Thymus (tissue), 11 donors: ENCODE data around the gene TECRL. TPM values are rescaled to one million over a fixed set of nuclear protein-coding genes. Genes with fewer than 3 reads are reported as not detected.

Experiments used
- DNase-seq, 9 donors: peaks; one replicate each; pipeline ENCODE4 v3.0.0-alpha.2; 2013; ENCODE audit warnings: low spot score in 9 of 9, low read depth in 6 of 9, missing footprints in 1 of 9
- H3K27ac ChIP-seq, 2 donors: one replicate each; pipeline ENCODE4 v1.5.1; 2013; ENCODE audit warnings: control low read depth in 1 of 2, low read depth in 1 of 2, low read length in 1 of 2, mild to moderate bottlenecking in 1 of 2, moderate library complexity in 1 of 2
- H3K27me3 ChIP-seq, 2 donors: one replicate each; pipeline ENCODE4 v1.5.1; 2013; ENCODE audit warnings: low read length in 1 of 2; ENCODE audit not compliant: control insufficient read depth in 2 of 2, insufficient read depth in 1 of 2
- H3K36me3 ChIP-seq, 2 donors: one replicate each; pipeline ENCODE4 v1.5.1; 2013; ENCODE audit warnings: low read length in 1 of 2, mild to moderate bottlenecking in 1 of 2, moderate library complexity in 1 of 2; ENCODE audit not compliant: control insufficient read depth in 2 of 2, insufficient read depth in 2 of 2
- H3K4me1 ChIP-seq, 2 donors: one replicate each; pipeline ENCODE4 v1.5.1; 2013; ENCODE audit warnings: low read length in 2 of 2; ENCODE audit not compliant: control insufficient read depth in 2 of 2, insufficient read depth in 2 of 2
- H3K4me3 ChIP-seq, 2 donors: one replicate each; pipeline ENCODE4 v1.5.1; 2013; ENCODE audit warnings: low read length in 2 of 2, control low read depth in 1 of 2, mild to moderate bottlenecking in 1 of 2
- H3K9me3 ChIP-seq, 2 donors: one replicate each; pipeline ENCODE4 v1.5.1; 2013; ENCODE audit warnings: low read length in 1 of 2, mild to moderate bottlenecking in 1 of 2; ENCODE audit not compliant: control insufficient read depth in 2 of 2, insufficient read depth in 1 of 2
- WGBS: extraction: QIAGEN DNeasy Blood & Tissue Kit; methylation state at CpG from one replicate; pipeline ENCODE4 v1.1.7; 2013; 5-methylcytosine and 5-hydroxymethylcytosine counted together
- polyA plus RNA-seq: library from polyadenylated mRNA; stranded (reverse); fragments of 200-250 nt; gene quantifications from one replicate; pipeline ENCODE4 v1.2.3, GENCODE V29; 2013
- total RNA-seq: library from RNA; stranded (reverse); fragments of 120-200 nt; gene quantifications from one replicate; pipeline ENCODE4 v1.2.4, GENCODE V29; 2013
- donor health status: healthy.

The TECRL gene
- total and polyA plus RNA-seq, 2 donors, result 0.02 to 0.09 TPM

DNA sequence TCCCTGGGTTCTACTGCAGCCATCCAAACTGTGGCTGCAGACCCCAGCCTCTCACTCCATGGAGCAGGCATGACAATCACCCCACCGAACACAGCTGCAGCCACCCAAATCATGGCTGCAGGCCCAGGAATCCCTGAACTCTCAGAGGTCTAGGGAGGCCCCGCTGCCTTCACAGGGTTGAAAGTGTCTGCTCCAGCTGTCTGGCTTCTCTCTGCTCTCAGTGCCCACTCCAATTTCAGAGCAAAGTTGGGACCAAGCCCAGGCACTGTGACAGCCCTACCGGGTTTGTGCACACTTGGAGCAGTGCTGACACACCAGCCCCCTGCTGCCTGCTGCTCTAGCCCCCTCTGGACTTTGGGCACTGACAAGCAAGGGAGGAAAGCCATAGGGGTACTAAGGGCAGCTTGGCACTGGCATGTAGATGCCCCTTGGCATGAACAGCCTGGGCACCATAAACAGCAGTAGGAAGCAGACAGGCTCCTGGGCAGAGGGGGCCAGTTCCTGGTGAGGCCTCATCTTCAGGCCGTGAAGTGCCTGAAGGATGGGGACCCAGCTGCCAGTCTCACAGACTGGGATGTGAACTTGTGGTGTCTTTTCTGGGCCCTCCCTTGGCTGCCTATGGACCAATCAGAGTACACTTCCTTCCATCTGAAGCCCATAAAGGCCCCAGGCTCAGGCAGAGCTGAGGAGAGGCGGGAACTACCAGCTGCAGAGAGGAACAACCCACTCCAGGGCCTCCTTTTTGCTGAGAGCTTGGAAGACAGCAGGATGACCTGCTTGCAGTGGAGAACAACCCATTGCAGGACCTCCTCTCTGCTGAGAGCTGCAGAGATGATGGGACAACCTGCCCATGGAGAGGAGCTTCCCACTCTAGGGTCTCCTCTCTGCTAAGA is 68.8 kb downstream of the TECRL start:
- Histone ChIP-seq H3K9me3 (peaks cover 0 to 14% of the 10 kb centered on the region in 2 donors), H3K4me1 (no peaks in the 10 kb centered on the region), H3K4me3 (no peak overlapping the region), H3K27me3 (no peaks in the 10 kb centered on the region), H3K36me3 (no peaks in the 10 kb centered on the region), H3K27ac (no peak overlapping the region)
- no peak for DNase-seq
- 91% methylated on average over 5 of the region's 5 CpGs for WGBS

DNA sequence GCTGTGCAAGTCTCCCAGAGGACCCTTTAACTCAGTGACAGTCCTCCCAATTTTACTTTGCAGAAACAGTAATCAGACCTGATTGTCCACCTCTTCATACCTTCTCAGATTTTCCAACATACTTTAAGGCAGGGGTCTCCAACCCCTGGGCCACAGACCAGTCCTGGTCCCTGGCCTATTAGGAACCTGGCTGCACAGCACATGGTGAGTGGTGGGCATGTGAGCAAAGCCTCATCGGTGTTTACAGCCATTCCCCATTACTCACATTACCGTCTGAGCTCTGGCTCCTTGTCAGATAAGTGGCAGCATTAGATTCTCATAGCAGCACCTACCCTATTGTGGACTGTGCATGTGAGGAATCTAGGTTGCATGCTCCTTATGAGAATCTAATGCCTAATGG is 74.3 kb downstream of the TECRL start:
- WGBS, result 95% methylated on average over 2 of the region's 2 CpGs
- Histone ChIP-seq H3K27ac (no peak overlapping the region), H3K36me3 (no peaks in the 10 kb centered on the region), H3K4me1 (no peaks in the 10 kb centered on the region), H3K4me3 (no peak overlapping the region), H3K9me3 (no peaks in the 10 kb centered on the region), H3K27me3 (no peaks in the 10 kb centered on the region)
- DNase-seq, result no peak

- H3K27me3 ChIP-seq, result no peaks in the 10 kb centered on the region
- no peak overlapping the region for H3K4me3 ChIP-seq
- no peaks in the 10 kb centered on the region for H3K4me1 ChIP-seq
- H3K36me3 ChIP-seq, result no peaks in the 10 kb centered on the region
- DNase-seq, result no peak
- no peaks in the 10 kb centered on the region for H3K9me3 ChIP-seq
- 42% methylated on average over 3 of the region's 3 CpGs for WGBS
- H3K27ac ChIP-seq, result no peak overlapping the region
Observed at GRCh38 chr4:64330143-64330542, 79.1 kb downstream of the TECRL start.

DNA sequence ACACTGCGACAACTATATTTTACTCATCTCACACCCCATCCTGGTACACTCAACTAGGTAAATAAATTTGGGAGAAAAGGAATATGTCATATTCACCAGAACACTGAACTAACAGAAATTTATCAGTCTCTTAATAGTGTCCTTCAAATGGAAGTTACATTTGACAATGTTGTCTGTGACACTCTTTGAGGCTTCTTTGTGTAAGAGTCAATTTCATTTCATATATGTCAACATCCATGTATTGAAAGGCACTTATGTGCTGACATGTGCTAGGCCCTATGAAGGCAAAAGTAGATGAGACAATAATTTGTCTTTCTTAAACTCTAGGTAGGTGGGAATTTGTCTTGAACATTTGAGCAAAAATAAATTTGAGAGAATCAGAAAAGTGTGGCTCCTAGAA is 82.0 kb downstream of the TECRL start:
- H3K9me3 ChIP-seq, result no peaks in the 10 kb centered on the region
- no peak overlapping the region for H3K27ac ChIP-seq
- no peaks in the 10 kb centered on the region for H3K27me3 ChIP-seq
- 91% methylated on average over 1 of the region's 1 CpG for WGBS
- H3K4me1 ChIP-seq, result no peaks in the 10 kb centered on the region
- no peak for DNase-seq
- H3K36me3 ChIP-seq, result no peaks in the 10 kb centered on the region
- no peak overlapping the region for H3K4me3 ChIP-seq

GRCh38 chr4:64326507-64326906 is 82.7 kb downstream of the TECRL start:
- Histone ChIP-seq H3K36me3 (no peaks in the 10 kb centered on the region), H3K9me3 (no peaks in the 10 kb centered on the region), H3K27me3 (no peaks in the 10 kb centered on the region), H3K4me3 (no peak overlapping the region), H3K27ac (no peak overlapping the region), H3K4me1 (no peaks in the 10 kb centered on the region)
- WGBS, result 94% methylated on average over 1 of the region's 1 CpG
- no peak for DNase-seq

- H3K36me3 ChIP-seq, result no peaks in the 10 kb centered on the region
- no peaks in the 10 kb centered on the region for H3K27me3 ChIP-seq
- H3K27ac ChIP-seq, result no peak overlapping the region
- no peaks in the 10 kb centered on the region for H3K4me1 ChIP-seq
- H3K4me3 ChIP-seq, result no peak overlapping the region
- 88% methylated on average over 4 of the region's 4 CpGs for WGBS
- no peak for DNase-seq
- H3K9me3 ChIP-seq, result no peaks in the 10 kb centered on the region
Observed at GRCh38 chr4:64306255-64306565, 103.0 kb downstream of the TECRL start.

DNA sequence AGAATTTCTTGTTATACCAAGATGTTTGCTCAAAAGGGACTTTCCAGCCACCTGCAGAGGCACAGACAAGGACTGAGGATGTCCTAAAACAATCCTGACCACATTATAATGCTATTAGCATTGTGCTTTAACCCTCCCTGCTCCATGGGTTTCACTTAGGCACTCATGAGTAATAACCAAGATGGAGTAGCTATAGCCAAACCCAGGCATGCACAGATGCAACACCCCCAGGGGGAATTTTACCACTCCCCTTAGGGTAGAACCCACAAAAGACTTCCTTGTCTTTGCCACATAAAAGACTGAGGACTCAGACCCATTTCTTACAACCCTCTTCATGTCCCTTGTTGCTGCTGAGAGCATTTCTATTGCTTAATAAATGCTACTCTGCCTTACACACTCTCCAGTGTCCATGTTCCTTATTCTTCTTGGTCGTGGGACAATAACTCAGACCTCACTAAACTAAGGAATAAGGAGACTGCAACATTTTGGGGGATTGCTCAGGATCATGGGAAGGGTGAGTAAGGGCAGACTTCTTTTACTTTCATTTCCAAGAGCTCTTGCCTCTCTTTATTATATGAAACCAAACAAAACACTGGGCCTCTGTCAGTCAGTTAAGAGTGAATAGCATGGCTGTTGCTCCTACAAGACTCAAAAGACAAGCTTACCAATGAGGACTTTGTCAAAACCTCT is 103.5 kb downstream of the TECRL start:
- DNase-seq, result no peak
- 60% methylated on average over 1 of the region's 1 CpG for WGBS

DNA sequence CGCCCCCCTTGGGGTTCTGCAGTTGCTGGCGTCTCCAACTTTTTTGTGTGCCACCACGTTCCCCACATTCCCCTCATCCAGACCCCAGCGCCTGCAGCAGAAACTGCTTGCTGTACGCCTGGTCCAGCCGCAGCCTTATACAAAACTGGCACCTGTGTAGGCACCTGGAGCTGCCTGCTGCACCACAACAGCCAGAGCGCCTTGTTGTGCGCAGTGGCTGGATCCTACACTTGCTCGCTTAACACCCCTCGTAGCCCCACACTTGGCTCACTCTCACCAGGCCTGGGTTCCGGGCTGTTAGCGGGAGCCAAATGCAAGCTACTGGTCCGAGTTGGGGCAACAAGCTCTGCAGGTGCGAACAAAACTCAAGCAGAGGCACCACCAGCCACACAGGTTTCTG is 136.8 kb downstream of the TECRL start:
- no peak overlapping the region for H3K4me3 ChIP-seq
- H3K9me3 ChIP-seq, result peaks cover 0 to 8% of the 10 kb centered on the region in 2 donors
- no peak overlapping the region for H3K27ac ChIP-seq
- no peak for DNase-seq
- H3K4me1 ChIP-seq, result no peaks in the 10 kb centered on the region
- WGBS, result 96% methylated on average over 14 of the region's 14 CpGs
- no peaks in the 10 kb centered on the region for H3K27me3 ChIP-seq
- no peaks in the 10 kb centered on the region for H3K36me3 ChIP-seq

More for the DNA sequence above, 103.5 kb downstream of the TECRL start:
- Histone ChIP-seq H3K4me3 (no peak overlapping the region), H3K9me3 (no peaks in the 10 kb centered on the region), H3K27ac (no peak overlapping the region), H3K36me3 (no peaks in the 10 kb centered on the region), H3K4me1 (no peaks in the 10 kb centered on the region), H3K27me3 (no peaks in the 10 kb centered on the region)

GRCh38 chr4:64271601-64272081 is 137.6 kb downstream of the TECRL start:
- H3K9me3 ChIP-seq, result peaks cover 0 to 8% of the 10 kb centered on the region in 2 donors
- H3K4me3 ChIP-seq, result no peak overlapping the region
- H3K36me3 ChIP-seq, result no peaks in the 10 kb centered on the region
- no peaks in the 10 kb centered on the region for H3K27me3 ChIP-seq
- 89% methylated on average over 9 of the region's 9 CpGs for WGBS
- DNase-seq, result no peak
- H3K4me1 ChIP-seq, result no peaks in the 10 kb centered on the region
- no peak overlapping the region for H3K27ac ChIP-seq
